ENCODE measurements around the gene NTM. TPM values are rescaled to one million over a fixed set of nuclear protein-coding genes. Genes with fewer than 3 reads are reported as not detected.

Gene NTM
- total RNA-seq, 1 experiment from 2014 or later: not detected

GRCh38 chr11:132052342-132052741 lies 681.9 kb downstream of the NTM start:
- no TSS peak for BruUV-seq (replicated peaks)
- Histone ChIP-seq H3K27me3 (ENCODE audit: insufficient read depth, low read length) (no peaks in the 10 kb centered on the region), H3K36me3 (ENCODE audit: control insufficient read depth in 1 of 2, insufficient read depth in 2 of 2, low read length in 2 of 2) (no peaks in the 10 kb centered on the region), H3K9ac (ENCODE audit: low read length) (no peak overlapping the region), H3K4me1 (ENCODE audit: control insufficient read depth in 1 of 2, insufficient read depth in 2 of 2, low read length in 2 of 2) (no peaks in the 10 kb centered on the region), H3K27ac (ENCODE audit: low read depth, low read length) (no peak overlapping the region), H3K79me2 (ENCODE audit: insufficient read depth, low read length) (no peaks in the 10 kb centered on the region), H4K20me1 (ENCODE audit: insufficient read depth) (no peaks in the 10 kb centered on the region), H3K9me3 (ENCODE audit: control insufficient read depth in 1 of 2, insufficient read depth in 1 of 2, low read depth in 1 of 2, low read length in 2 of 2) (peaks cover 16 to 21% of the 10 kb centered on the region in 2 experiments; a peak in 2 of 4 replicates), H3K4me2 (ENCODE audit: low read length) (no peak overlapping the region), H2AFZ (ENCODE audit: low read depth, low read length, poor library complexity, severe bottlenecking) (no peak overlapping the region), H3K4me3 (replicated peaks in 1 of 2; ENCODE audit: low read depth in 1 of 2, low read length in 2 of 2) (no peak overlapping the region), H3K9me2 (ENCODE audit: insufficient read depth) (no peaks in the 10 kb centered on the region)
- intact Hi-C loops (cut with micrococcal nuclease): no loop called here
- TF ChIP-seq YY1 (IDR thresholded peaks at IDR 0.05; ENCODE audit: extremely low read depth, insufficient replicate concordance, low read depth, low read length) (no peak), EGR1 (IDR thresholded peaks at IDR 0.05; ENCODE audit: low read depth) (no peak), ZFX (IDR thresholded peaks at IDR 0.05) (no peak), FOSL1 (IDR thresholded peaks at IDR 0.05; ENCODE audit: low read depth) (no peak), POLR2AphosphoS5 (IDR thresholded peaks at IDR 0.05; ENCODE audit: low read depth, low read length) (no peak), JUND (IDR thresholded peaks at IDR 0.05) (no peak), CEBPB (IDR thresholded peaks at IDR 0.05; ENCODE audit: low read depth) (no peak), EZH2 (IDR thresholded peaks at IDR 0.05) (no peak), TCF7L2 (IDR thresholded peaks at IDR 0.05; ENCODE audit: borderline replicate concordance, extremely low read depth, insufficient read depth, insufficient read length) (no peak)
- TF ChIP-seq, protein P1, sequence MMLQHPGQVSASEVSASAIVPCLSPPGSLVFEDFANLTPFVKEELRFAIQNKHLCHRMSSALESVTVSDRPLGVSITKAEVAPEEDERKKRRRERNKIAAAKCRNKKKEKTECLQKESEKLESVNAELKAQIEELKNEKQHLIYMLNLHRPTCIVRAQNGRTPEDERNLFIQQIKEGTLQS (IDR thresholded peaks at IDR 0.05): no peak
- CTCF ChIA-PET: no interaction called here
- no peak for ATAC-seq
- RAD21 ChIA-PET (ENCODE audit: low non-redundant PET in 1 of 2, low total read pairs in 2 of 2, uncharacterized antibody in 2 of 2, unreplicated experiment in 2 of 2): no interaction called here
- no peak for DNase-seq (ENCODE audit: low read depth, low spot score)
- POLR2A ChIA-PET: no interaction called here

DNA sequence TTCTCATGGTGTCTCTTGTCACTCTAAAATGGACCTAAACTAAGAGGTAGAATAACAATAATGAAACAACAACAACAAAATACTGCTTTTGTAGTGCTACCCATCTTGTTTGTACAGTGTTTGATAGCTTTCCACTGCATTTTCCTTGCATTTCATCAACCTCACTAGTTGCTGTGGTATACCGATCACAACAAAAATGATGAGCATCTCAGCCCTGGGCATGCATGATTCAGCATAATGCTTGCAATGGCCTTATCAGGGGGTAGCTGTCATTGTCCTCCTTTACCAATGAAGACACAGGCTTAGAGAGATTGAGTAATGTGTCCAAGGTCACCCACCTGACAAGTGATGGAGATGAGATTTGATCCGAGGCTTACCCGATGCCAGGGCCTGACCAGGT lies 682.5 kb downstream of the NTM start:
- Histone ChIP-seq H3K79me2 (ENCODE audit: insufficient read depth, low read length) (no peaks in the 10 kb centered on the region), H3K36me3 (ENCODE audit: control insufficient read depth in 1 of 2, insufficient read depth in 2 of 2, low read length in 2 of 2) (no peaks in the 10 kb centered on the region), H3K4me2 (ENCODE audit: low read length) (no peak overlapping the region), H3K4me3 (replicated peaks in 1 of 2; ENCODE audit: low read depth in 1 of 2, low read length in 2 of 2) (no peak overlapping the region), H3K27ac (ENCODE audit: low read depth, low read length) (no peak overlapping the region), H3K27me3 (ENCODE audit: insufficient read depth, low read length) (no peaks in the 10 kb centered on the region), H2AFZ (ENCODE audit: low read depth, low read length, poor library complexity, severe bottlenecking) (no peak overlapping the region), H3K9me3 (ENCODE audit: control insufficient read depth in 1 of 2, insufficient read depth in 1 of 2, low read depth in 1 of 2, low read length in 2 of 2) (peaks cover 11 to 21% of the 10 kb centered on the region in 2 experiments; a peak in 2 of 4 replicates), H3K9me2 (ENCODE audit: insufficient read depth) (no peaks in the 10 kb centered on the region), H4K20me1 (ENCODE audit: insufficient read depth) (no peaks in the 10 kb centered on the region), H3K4me1 (ENCODE audit: control insufficient read depth in 1 of 2, insufficient read depth in 2 of 2, low read length in 2 of 2) (no peaks in the 10 kb centered on the region), H3K9ac (ENCODE audit: low read length) (no peak overlapping the region)
- TF ChIP-seq RAD21 (IDR thresholded peaks at IDR 0.05; ENCODE audit: low read depth): no peak
- TF ChIP-seq SP1 (IDR thresholded peaks at IDR 0.05; ENCODE audit: low read depth): no peak
- TF ChIP-seq, protein P1 (IDR thresholded peaks at IDR 0.05): no peak
- TF ChIP-seq, protein P2, sequence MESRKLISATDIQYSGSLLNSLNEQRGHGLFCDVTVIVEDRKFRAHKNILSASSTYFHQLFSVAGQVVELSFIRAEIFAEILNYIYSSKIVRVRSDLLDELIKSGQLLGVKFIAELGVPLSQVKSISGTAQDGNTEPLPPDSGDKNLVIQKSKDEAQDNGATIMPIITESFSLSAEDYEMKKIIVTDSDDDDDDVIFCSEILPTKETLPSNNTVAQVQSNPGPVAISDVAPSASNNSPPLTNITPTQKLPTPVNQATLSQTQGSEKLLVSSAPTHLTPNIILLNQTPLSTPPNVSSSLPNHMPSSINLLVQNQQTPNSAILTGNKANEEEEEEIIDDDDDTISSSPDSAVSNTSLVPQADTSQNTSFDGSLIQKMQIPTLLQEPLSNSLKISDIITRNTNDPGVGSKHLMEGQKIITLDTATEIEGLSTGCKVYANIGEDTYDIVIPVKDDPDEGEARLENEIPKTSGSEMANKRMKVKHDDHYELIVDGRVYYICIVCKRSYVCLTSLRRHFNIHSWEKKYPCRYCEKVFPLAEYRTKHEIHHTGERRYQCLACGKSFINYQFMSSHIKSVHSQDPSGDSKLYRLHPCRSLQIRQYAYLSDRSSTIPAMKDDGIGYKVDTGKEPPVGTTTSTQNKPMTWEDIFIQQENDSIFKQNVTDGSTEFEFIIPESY (IDR thresholded peaks at IDR 0.05; ENCODE audit: extremely low read depth, insufficient replicate concordance, low read length): no peak
- TF ChIP-seq, protein P3, sequence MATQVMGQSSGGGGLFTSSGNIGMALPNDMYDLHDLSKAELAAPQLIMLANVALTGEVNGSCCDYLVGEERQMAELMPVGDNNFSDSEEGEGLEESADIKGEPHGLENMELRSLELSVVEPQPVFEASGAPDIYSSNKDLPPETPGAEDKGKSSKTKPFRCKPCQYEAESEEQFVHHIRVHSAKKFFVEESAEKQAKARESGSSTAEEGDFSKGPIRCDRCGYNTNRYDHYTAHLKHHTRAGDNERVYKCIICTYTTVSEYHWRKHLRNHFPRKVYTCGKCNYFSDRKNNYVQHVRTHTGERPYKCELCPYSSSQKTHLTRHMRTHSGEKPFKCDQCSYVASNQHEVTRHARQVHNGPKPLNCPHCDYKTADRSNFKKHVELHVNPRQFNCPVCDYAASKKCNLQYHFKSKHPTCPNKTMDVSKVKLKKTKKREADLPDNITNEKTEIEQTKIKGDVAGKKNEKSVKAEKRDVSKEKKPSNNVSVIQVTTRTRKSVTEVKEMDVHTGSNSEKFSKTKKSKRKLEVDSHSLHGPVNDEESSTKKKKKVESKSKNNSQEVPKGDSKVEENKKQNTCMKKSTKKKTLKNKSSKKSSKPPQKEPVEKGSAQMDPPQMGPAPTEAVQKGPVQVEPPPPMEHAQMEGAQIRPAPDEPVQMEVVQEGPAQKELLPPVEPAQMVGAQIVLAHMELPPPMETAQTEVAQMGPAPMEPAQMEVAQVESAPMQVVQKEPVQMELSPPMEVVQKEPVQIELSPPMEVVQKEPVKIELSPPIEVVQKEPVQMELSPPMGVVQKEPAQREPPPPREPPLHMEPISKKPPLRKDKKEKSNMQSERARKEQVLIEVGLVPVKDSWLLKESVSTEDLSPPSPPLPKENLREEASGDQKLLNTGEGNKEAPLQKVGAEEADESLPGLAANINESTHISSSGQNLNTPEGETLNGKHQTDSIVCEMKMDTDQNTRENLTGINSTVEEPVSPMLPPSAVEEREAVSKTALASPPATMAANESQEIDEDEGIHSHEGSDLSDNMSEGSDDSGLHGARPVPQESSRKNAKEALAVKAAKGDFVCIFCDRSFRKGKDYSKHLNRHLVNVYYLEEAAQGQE (IDR thresholded peaks at IDR 0.05; ENCODE audit: low read depth): no peak
- TF ChIP-seq MAX (IDR thresholded peaks at IDR 0.05): no peak
- no peak for TF ChIP-seq CBX3 (IDR thresholded peaks at IDR 0.05; ENCODE audit: low read depth)
- RAD21 ChIA-PET (ENCODE audit: low non-redundant PET in 1 of 2, low total read pairs in 2 of 2, uncharacterized antibody in 2 of 2, unreplicated experiment in 2 of 2): no interaction called here
- DNase-seq (ENCODE audit: low read depth, low spot score): no peak
- intact Hi-C loops (cut with micrococcal nuclease): no loop called here
- CTCF ChIA-PET: no interaction called here
- POLR2A ChIA-PET: no interaction called here
- ATAC-seq: no peak
- BruUV-seq (replicated peaks): no TSS peak

Data from HCT116 (cell line).